OCI-LY1 (cell line): ENCODE measurements around the gene DLEC1.

Experiments
- H2AFZ ChIP-seq: fragments of 200-600 bp; sonication (generic), shearing (Covaris generic); 2 replicates; pipeline ENCODE4 v1.6.0; 2014; ENCODE audit warnings: antibody characterized with exemption, mild to moderate bottlenecking, low read length
- H3F3A ChIP-seq: fragments of 200-600 bp; sonication (generic), shearing (Covaris generic); 2 replicates; pipeline ENCODE4 v1.6.0; 2014; ENCODE audit warnings: mild to moderate bottlenecking, antibody characterized with exemption, low read length, moderate library complexity; ENCODE audit not compliant: insufficient read depth
- H3K27ac ChIP-seq: fragments of 200-600 bp; sonication (generic); 2 replicates; pipeline ENCODE4 v1.5.1; 2014; ENCODE audit warnings: low read length, mixed run types, mild to moderate bottlenecking, low read depth; ENCODE audit not compliant: poor library complexity, severe bottlenecking
- H3K27me3 ChIP-seq: fragments of 200-600 bp; sonication (generic); 2 replicates; pipeline ENCODE4 v1.6.0; 2014; ENCODE audit warnings: antibody characterized with exemption, mild to moderate bottlenecking, low read length, moderate library complexity; ENCODE audit not compliant: insufficient read depth
- H3K36me3 ChIP-seq: fragments of 200-600 bp; sonication (generic); 2 replicates; pipeline ENCODE4 v1.6.1; 2014; ENCODE audit warnings: mild to moderate bottlenecking, antibody characterized with exemption, low read length, moderate library complexity, mixed read lengths; ENCODE audit not compliant: insufficient read depth
- H3K4me1 ChIP-seq: fragments of 200-600 bp; sonication (generic); 2 replicates; pipeline ENCODE4 v1.5.1; 2014; ENCODE audit warnings: mild to moderate bottlenecking, low read length, moderate library complexity; ENCODE audit not compliant: insufficient read depth, severe bottlenecking
- H3K4me2 ChIP-seq: fragments of 200-600 bp; sonication (generic), shearing (Covaris generic); 2 replicates; pipeline ENCODE4 v1.6.1; 2014; ENCODE audit warnings: low read length
- H3K4me3 ChIP-seq: fragments of 200-600 bp; sonication (generic); 2 replicates; pipeline ENCODE4 v1.5.1; 2014; ENCODE audit warnings: low read length, low read depth, mild to moderate bottlenecking, mixed read lengths; ENCODE audit not compliant: poor library complexity, severe bottlenecking
- H3K79me2 ChIP-seq: fragments of 200-600 bp; shearing (Covaris generic); 2 replicates; pipeline ENCODE4 v1.6.1; 2016; ENCODE audit warnings: mixed run types, low read length, mixed read lengths; ENCODE audit not compliant: insufficient read depth
- H3K9ac ChIP-seq: fragments of 200-600 bp; sonication (generic), shearing (Covaris generic); 2 replicates; pipeline ENCODE4 v1.6.1; 2014; ENCODE audit warnings: mild to moderate bottlenecking, low read length, mixed read lengths
- H3K9me2 ChIP-seq: fragments of 200-600 bp; sonication (generic), shearing (Covaris generic); 2 replicates; pipeline ENCODE4 v1.6.1; 2014; ENCODE audit warnings: low read depth, mild to moderate bottlenecking, low read length, mixed read lengths
- H3K9me3 ChIP-seq: fragments of 200-600 bp; shearing (Covaris generic); 2 replicates; pipeline ENCODE4 v1.6.1; 2014; ENCODE audit warnings: low read length, mixed read lengths
- H4K20me1 ChIP-seq: fragments of 200-600 bp; sonication (generic), shearing (Covaris generic); 2 replicates; pipeline ENCODE4 v1.6.0; 2016; ENCODE audit warnings: mild to moderate bottlenecking, low read length; ENCODE audit not compliant: insufficient read depth
- EZH2 ChIP-seq: fragments of 200-600 bp; sonication (generic), shearing (Covaris generic); IDR thresholded peaks from 2 replicates; pipeline ENCODE4 v1.8.0; 2017; ENCODE audit warnings: borderline replicate concordance, mixed run types, mild to moderate bottlenecking, antibody characterized with exemption, low read length, moderate library complexity, mixed read lengths
- TF ChIP-seq, protein P1 (sequence below): fragments of 200-600 bp; sonication (generic), shearing (Covaris generic); IDR thresholded peaks from 2 replicates; pipeline ENCODE4 v1.5.1; 2017; ENCODE audit warnings: mild to moderate bottlenecking, antibody characterized with exemption, low read length, moderate library complexity, mixed read lengths

Gene DLEC1

DNA sequence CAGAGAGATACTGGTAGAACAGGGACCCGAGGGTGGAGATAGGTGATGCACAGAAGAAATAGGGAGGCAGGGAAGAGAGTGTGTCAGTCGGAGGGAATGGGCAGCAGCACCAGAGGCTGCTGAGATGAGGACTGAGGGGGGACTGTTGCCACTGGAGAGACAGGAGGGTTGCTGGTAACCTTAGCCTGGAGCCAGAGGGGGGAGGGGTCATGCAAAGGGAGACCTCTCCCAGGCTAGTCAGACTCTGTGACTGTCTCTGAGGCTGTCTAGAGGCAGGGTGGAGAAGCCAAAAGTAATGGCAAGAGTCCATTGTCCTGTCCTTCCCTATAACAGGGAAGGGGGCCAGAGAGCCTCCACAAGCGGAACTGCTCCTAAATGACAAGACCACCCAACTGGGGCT is 2.1 kb upstream of the DLEC1 start:
- H3K36me3 ChIP-seq = no peaks in the 10 kb centered on the region
- H3F3A ChIP-seq = no peaks in the 10 kb centered on the region
- H3K9me3 ChIP-seq = no peaks in the 10 kb centered on the region
- H3K27ac ChIP-seq = no peak overlapping the region
- H3K79me2 ChIP-seq = no peaks in the 10 kb centered on the region
- TF ChIP-seq, protein P1, sequence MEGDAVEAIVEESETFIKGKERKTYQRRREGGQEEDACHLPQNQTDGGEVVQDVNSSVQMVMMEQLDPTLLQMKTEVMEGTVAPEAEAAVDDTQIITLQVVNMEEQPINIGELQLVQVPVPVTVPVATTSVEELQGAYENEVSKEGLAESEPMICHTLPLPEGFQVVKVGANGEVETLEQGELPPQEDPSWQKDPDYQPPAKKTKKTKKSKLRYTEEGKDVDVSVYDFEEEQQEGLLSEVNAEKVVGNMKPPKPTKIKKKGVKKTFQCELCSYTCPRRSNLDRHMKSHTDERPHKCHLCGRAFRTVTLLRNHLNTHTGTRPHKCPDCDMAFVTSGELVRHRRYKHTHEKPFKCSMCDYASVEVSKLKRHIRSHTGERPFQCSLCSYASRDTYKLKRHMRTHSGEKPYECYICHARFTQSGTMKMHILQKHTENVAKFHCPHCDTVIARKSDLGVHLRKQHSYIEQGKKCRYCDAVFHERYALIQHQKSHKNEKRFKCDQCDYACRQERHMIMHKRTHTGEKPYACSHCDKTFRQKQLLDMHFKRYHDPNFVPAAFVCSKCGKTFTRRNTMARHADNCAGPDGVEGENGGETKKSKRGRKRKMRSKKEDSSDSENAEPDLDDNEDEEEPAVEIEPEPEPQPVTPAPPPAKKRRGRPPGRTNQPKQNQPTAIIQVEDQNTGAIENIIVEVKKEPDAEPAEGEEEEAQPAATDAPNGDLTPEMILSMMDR = no peak
- TF ChIP-seq EZH2 = no peak
- no peak overlapping the region for H3K9ac ChIP-seq
- H3K27me3 ChIP-seq = no peaks in the 10 kb centered on the region
- H3K4me2 ChIP-seq = no peak overlapping the region
- no peaks in the 10 kb centered on the region for H3K9me2 ChIP-seq
- H3K4me1 ChIP-seq = peaks cover 19% of the 10 kb centered on the region
- H2AFZ ChIP-seq = no peak overlapping the region
- no peak overlapping the region for H3K4me3 ChIP-seq
- H4K20me1 ChIP-seq = no peaks in the 10 kb centered on the region

DNA sequence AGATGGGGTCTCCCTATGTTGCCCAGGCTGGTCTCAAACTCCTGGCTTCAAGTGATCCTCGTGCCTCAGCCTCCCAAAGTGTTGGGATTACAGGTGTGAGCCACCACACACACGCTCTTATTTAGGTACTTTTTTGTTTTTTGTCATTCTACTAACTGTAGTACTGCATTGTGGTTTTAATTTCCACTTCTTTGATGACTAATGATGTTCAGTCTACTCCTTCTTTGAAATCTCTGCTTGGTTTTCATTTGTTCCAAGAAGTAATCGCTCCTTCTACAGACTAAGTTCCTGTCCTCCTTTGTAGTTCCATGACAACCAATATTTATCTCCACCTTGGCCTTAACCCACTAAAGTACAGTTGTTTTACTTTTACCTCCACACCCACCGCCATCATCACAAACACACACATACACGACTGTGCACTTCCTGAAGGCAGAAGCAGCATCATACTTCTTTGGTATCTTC is 529 bp upstream of the DLEC1 start:
- H2AFZ ChIP-seq = peak overlapping the region; percentile 85
- H3K79me2 ChIP-seq = no peaks in the 10 kb centered on the region
- H3K4me1 ChIP-seq = peaks cover 19% of the 10 kb centered on the region
- no peaks in the 10 kb centered on the region for H4K20me1 ChIP-seq
- peak overlapping the region; percentile 60 for H3K4me3 ChIP-seq
- H3K9me3 ChIP-seq = no peaks in the 10 kb centered on the region
- peak overlapping the region; percentile 22; the same call in 1 of the 2 replicates for H3K9ac ChIP-seq
- H3K36me3 ChIP-seq = no peaks in the 10 kb centered on the region
- no peaks in the 10 kb centered on the region for H3K27me3 ChIP-seq
- peak overlapping the region; percentile 70 for H3K4me2 ChIP-seq
- H3K9me2 ChIP-seq = no peaks in the 10 kb centered on the region
- TF ChIP-seq EZH2 = no peak
- TF ChIP-seq, protein P1 = no peak
- H3K27ac ChIP-seq = no peak overlapping the region
- H3F3A ChIP-seq = no peaks in the 10 kb centered on the region

DNA sequence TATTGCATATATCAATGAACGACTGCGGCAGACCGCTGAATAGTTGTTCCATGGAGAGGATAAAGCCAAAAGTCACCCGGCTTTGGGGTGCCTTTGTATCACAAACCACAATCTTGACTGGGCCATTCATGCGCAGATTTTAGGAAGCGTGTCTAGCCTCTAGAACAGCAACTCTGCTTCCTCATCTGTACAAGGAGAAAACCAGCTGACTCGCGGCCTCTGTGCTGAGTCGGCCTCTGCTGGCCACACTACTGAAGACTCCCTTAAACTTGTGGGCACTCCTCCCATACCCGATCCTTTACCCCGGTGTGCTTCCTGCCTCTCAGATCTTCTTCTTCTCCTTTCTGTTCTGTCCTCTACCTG is 872 bp downstream of the DLEC1 start:
- TF ChIP-seq, protein P1 = peak; percentile 28; the same call in 1 of the 2 replicates
- no peak for TF ChIP-seq EZH2
- no peak overlapping the region for H2AFZ ChIP-seq
- peak overlapping the region; percentile 60 for H3K4me3 ChIP-seq
- peaks cover 19% of the 10 kb centered on the region for H3K4me1 ChIP-seq
- H3K4me2 ChIP-seq = peak overlapping the region; percentile 70
- no peaks in the 10 kb centered on the region for H3K9me2 ChIP-seq
- H3K27ac ChIP-seq = no peak overlapping the region
- H3K9ac ChIP-seq = no peak overlapping the region
- no peaks in the 10 kb centered on the region for H3F3A ChIP-seq
- H3K9me3 ChIP-seq = no peaks in the 10 kb centered on the region
- no peaks in the 10 kb centered on the region for H4K20me1 ChIP-seq
- H3K79me2 ChIP-seq = no peaks in the 10 kb centered on the region
- no peaks in the 10 kb centered on the region for H3K36me3 ChIP-seq
- no peaks in the 10 kb centered on the region for H3K27me3 ChIP-seq
